ENCODE measurements around the gene ZNF284.

GRCh38 chr19:44051650-44052402, 20.1 kb upstream of the ZNF284 start, which contains the start of gene ZNF223:
- TF ChIP-seq CTCF (IDR thresholded peaks at IDR 0.05) = no peak
- no peak for TF ChIP-seq POLR2A (IDR thresholded peaks at IDR 0.05)
